PC-9 (cell line): ENCODE measurements around the gene AGXT. TPM values are rescaled to one million over a fixed set of nuclear protein-coding genes. Genes with fewer than 3 reads are reported as not detected.

Source experiments
- BruUV-seq: library from RNA; stranded (reverse); fragments of 400-500 nt; replicated peaks from 2 replicates; lab custom pipeline; 2021; lab: Mats Ljungman, UMichigan
- CTCF ChIA-PET: fragments of 300-600 bp; sonication (Branson Sonifier 250); formaldehyde crosslinking; loops from one replicate; lab custom pipeline; 2022; ENCODE audit warnings: antibody characterized with exemption; lab: Charles Lee
- POLR2A ChIA-PET: fragments of 300-600 bp; sonication (Branson Sonifier 250); formaldehyde crosslinking; loops from one replicate; lab custom pipeline; 2022; ENCODE audit warnings: antibody characterized with exemption; ENCODE audit not compliant: unreplicated experiment; lab: Charles Lee
- DNase-seq, 2 experiments: peaks; one replicate each; pipeline versions ENCODE4 v3.0.0 to v3.0.0-alpha.2; 2015 to 2022; ENCODE audit warnings: mixed read lengths in 1 of 2
- H2AFZ ChIP-seq: fragments of 200-600 bp; sonication (generic); 2 replicates; pipeline ENCODE4 v1.8.1; 2017; ENCODE audit warnings: antibody characterized with exemption
- H3F3A ChIP-seq: fragments of 200-600 bp; sonication (generic); 2 replicates; pipeline ENCODE4 v1.8.1; 2017; ENCODE audit warnings: antibody characterized with exemption, mild to moderate bottlenecking, low read depth; ENCODE audit not compliant: insufficient read depth
- H3K27ac ChIP-seq: fragments of 200-600 bp; sonication (generic); 2 replicates; pipeline ENCODE4 v1.6.1; 2016; ENCODE audit warnings: mixed run types
- H3K27me3 ChIP-seq: fragments of 200-600 bp; sonication (generic); 2 replicates; pipeline ENCODE4 v1.6.1; 2016; ENCODE audit warnings: low read depth, mixed run types; ENCODE audit not compliant: insufficient read depth
- H3K36me3 ChIP-seq: fragments of 200-600 bp; sonication (generic); 2 replicates; pipeline ENCODE4 v1.6.1; 2016; ENCODE audit warnings: low read depth, mixed run types
- H3K4me1 ChIP-seq: fragments of 200-600 bp; sonication (generic); replicated peaks from 2 replicates; pipeline ENCODE4 v1.6.1; 2016; ENCODE audit warnings: mixed run types; ENCODE audit not compliant: insufficient read depth
- H3K4me2 ChIP-seq: fragments of 200-600 bp; sonication (generic); 2 replicates; pipeline ENCODE4 v1.6.1; 2017; ENCODE audit warnings: mixed run types
- H3K4me3 ChIP-seq: fragments of 200-600 bp; sonication (generic); 2 replicates; pipeline ENCODE4 v1.6.1; 2016; ENCODE audit warnings: mixed run types
- H3K79me2 ChIP-seq: fragments of 200-600 bp; sonication (generic); 2 replicates; pipeline ENCODE4 v1.6.1; 2017; ENCODE audit warnings: low read depth, mixed run types
- H3K9me2 ChIP-seq: fragments of 200-600 bp; sonication (generic); 2 replicates; pipeline ENCODE4 v1.8.1; 2017; ENCODE audit warnings: mild to moderate bottlenecking; ENCODE audit not compliant: insufficient read depth
- H3K9me3 ChIP-seq: fragments of 200-600 bp; sonication (generic); 2 replicates; pipeline ENCODE4 v1.8.1; 2016; ENCODE audit warnings: low read depth; ENCODE audit not compliant: insufficient read depth
- H4K20me1 ChIP-seq: fragments of 200-600 bp; sonication (generic); 2 replicates; pipeline ENCODE4 v1.8.1; 2017; ENCODE audit not compliant: insufficient read depth
- CTCF ChIP-seq: fragments of 200-600 bp; sonication (generic); conservative IDR thresholded peaks from 2 replicates; pipeline ENCODE4 v1.6.1; 2017; ENCODE audit warnings: mixed run types, antibody characterized with exemption, mild to moderate bottlenecking, moderate library complexity
- EZH2 ChIP-seq: fragments of 200-600 bp; sonication (generic); IDR thresholded peaks from 2 replicates; pipeline ENCODE4 v1.8.0; 2017; ENCODE audit warnings: antibody characterized with exemption, low read depth
- intact Hi-C: fragments of 100-400 bp; cut with micrococcal nuclease; formaldehyde crosslinking; loops from one replicate; pipeline ENCODE4 v1.10.0; 2022; ENCODE audit not compliant: unreplicated experiment
- total RNA-seq: library from RNA; stranded (reverse); gene quantifications from 2 replicates; pipeline ENCODE4 v1.2.3, GENCODE V29; 2021

The AGXT gene
- total RNA-seq, 1 experiment from 2014 or later: not detected

- Histone ChIP-seq H3K4me2 (no peak overlapping the region), H3K4me3 (no peak overlapping the region), H4K20me1 (no peaks in the 10 kb centered on the region), H3K4me1 (peaks cover 53% of the 10 kb centered on the region), H3K27ac (no peak overlapping the region), H3K9me3 (no peaks in the 10 kb centered on the region), H3K36me3 (peaks cover 4% of the 10 kb centered on the region; the same call in 1 of the 2 replicates), H2AFZ (no peak overlapping the region), H3K79me2 (peaks cover 25% of the 10 kb centered on the region), H3F3A (peaks cover 12% of the 10 kb centered on the region; the same call in 1 of the 2 replicates), H3K27me3 (no peaks in the 10 kb centered on the region), H3K9me2 (no peaks in the 10 kb centered on the region)
- peak in 1 of 2 experiments; percentile 60 for DNase-seq
- no TSS peak for BruUV-seq
- CTCF ChIA-PET: no interaction called here
- POLR2A ChIA-PET: interaction anchor here (1.0 kb wide), 1 partner anchor 11 kb away, joined by 3 read pairs; no protein-coding TSS in a partner anchor
- TF ChIP-seq CTCF (no peak), EZH2 (no peak)
- intact Hi-C loops: loop anchor here (5.0 kb wide), 2 partner anchors 33 to 323 kb away; partner anchors contain the start of gene RNPEPL1
Measured at GRCh38 chr2:240889601-240890560, 21.3 kb downstream of the AGXT start.

- Histone ChIP-seq H3K9me3 (no peaks in the 10 kb centered on the region), H3K27me3 (no peaks in the 10 kb centered on the region), H3K4me3 (no peak overlapping the region), H4K20me1 (no peaks in the 10 kb centered on the region), H3K4me2 (no peak overlapping the region), H3K36me3 (peaks cover 4% of the 10 kb centered on the region; the same call in 1 of the 2 replicates), H3K79me2 (peaks cover 33% of the 10 kb centered on the region), H3K4me1 (peaks cover 61% of the 10 kb centered on the region), H3K27ac (no peak overlapping the region), H3K9me2 (no peaks in the 10 kb centered on the region), H2AFZ (no peak overlapping the region), H3F3A (peaks cover 12% of the 10 kb centered on the region; the same call in 1 of the 2 replicates)
- POLR2A ChIA-PET: interaction anchor here (1.0 kb wide), 1 partner anchor 12 kb away, joined by 3 read pairs; no protein-coding TSS in a partner anchor
- intact Hi-C loops: loop anchor here (5.0 kb wide), 2 partner anchors 33 to 323 kb away; partner anchors contain the start of gene RNPEPL1
- DNase-seq: no peak
- CTCF ChIA-PET: no interaction called here
- TF ChIP-seq EZH2: no peak
- TF ChIP-seq CTCF: no peak
- no TSS peak for BruUV-seq
Measured at GRCh38 chr2:240890691-240891090, 22.1 kb downstream of the AGXT start.
